Ectodermal cell (in vitro differentiated cells): Measurements from ENCODE around the gene PTPN4.

Experiments used
- H3K27ac ChIP-seq: 2 replicates; pipeline ENCODE4 v1.7.0; 2013; ENCODE audit warnings: mild to moderate bottlenecking, low read depth, low read length; ENCODE audit not compliant: insufficient read depth, poor library complexity, severe bottlenecking
- H3K27me3 ChIP-seq: 2 replicates; pipeline ENCODE4 v1.7.0; 2013; ENCODE audit warnings: mild to moderate bottlenecking, low read length; ENCODE audit not compliant: insufficient read depth, control insufficient read depth, poor library complexity, severe bottlenecking
- H3K36me3 ChIP-seq: one replicate; pipeline ENCODE4 v1.7.0; 2013; ENCODE audit warnings: low read length; ENCODE audit not compliant: control insufficient read depth, insufficient read depth
- H3K4me1 ChIP-seq: one replicate; pipeline ENCODE4 v1.7.0; 2013; ENCODE audit warnings: low read length; ENCODE audit not compliant: control insufficient read depth, insufficient read depth
- H3K4me3 ChIP-seq: 2 replicates; pipeline ENCODE4 v1.7.0; 2013; ENCODE audit warnings: low read depth, low read length, control low read depth; ENCODE audit not compliant: insufficient read depth
- H3K9me3 ChIP-seq: 2 replicates; pipeline ENCODE4 v1.7.0; 2013; ENCODE audit warnings: mild to moderate bottlenecking, low read length, moderate library complexity; ENCODE audit not compliant: control insufficient read depth
- WGBS, 2 experiments: methylation state at CpG; one replicate each; pipeline ENCODE4 v1.1.7; 2013; ENCODE audit warnings: missing lambda C conversion rate in 2 of 2; 5-methylcytosine and 5-hydroxymethylcytosine counted together

PTPN4 gene

GRCh38 chr2:119748135-119748534, 11.6 kb upstream of the PTPN4 start:
- Histone ChIP-seq H3K27me3 (no peaks in the 10 kb centered on the region), H3K4me1 (no peaks in the 10 kb centered on the region)
- WGBS, 2 experiments, result 89 to 98% methylated on average over 4 of the region's 4 CpGs

GRCh38 chr2:119749477-119750012, 10.2 kb upstream of the PTPN4 start:
- no peaks in the 10 kb centered on the region for H3K4me1 ChIP-seq

More at GRCh38 chr2:119748135-119748534, 11.6 kb upstream of the PTPN4 start:
- H3K27ac ChIP-seq, result no peak overlapping the region
- no peaks in the 10 kb centered on the region for H3K9me3 ChIP-seq
- H3K36me3 ChIP-seq, result no peaks in the 10 kb centered on the region
- no peak overlapping the region for H3K4me3 ChIP-seq

DNA sequence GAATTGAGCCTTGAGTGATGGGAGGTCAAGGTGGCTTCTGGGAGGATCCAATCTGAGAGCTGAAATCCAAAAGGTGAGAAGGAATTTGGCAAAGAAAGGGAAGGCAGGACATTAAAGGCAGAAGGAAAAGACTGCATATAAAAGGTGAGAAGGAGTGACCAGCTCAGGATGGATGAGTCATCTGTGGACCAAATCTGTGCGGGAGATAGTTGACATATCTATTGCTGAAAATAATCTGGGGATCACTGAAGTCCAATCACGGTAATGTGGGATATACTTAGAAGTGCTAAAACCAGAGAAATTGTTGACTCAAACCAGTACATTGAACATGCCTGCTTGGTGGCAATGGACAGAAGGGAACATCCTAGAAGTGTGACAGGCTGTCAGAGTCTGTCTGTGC, 8.0 kb upstream of the PTPN4 start:
- no peaks in the 10 kb centered on the region for H3K4me1 ChIP-seq
- H3K9me3 ChIP-seq, result no peaks in the 10 kb centered on the region
- no peak overlapping the region for H3K27ac ChIP-seq
- 94 to 100% methylated on average over 2 of the region's 2 CpGs for WGBS, 2 experiments
- H3K36me3 ChIP-seq, result no peaks in the 10 kb centered on the region
- no peak overlapping the region for H3K4me3 ChIP-seq
- no peaks in the 10 kb centered on the region for H3K27me3 ChIP-seq

More at GRCh38 chr2:119749477-119750012, 10.2 kb upstream of the PTPN4 start:
- H3K27ac ChIP-seq, result no peak overlapping the region
- no peaks in the 10 kb centered on the region for H3K36me3 ChIP-seq
- H3K4me3 ChIP-seq, result no peak overlapping the region
- H3K27me3 ChIP-seq, result no peaks in the 10 kb centered on the region
- H3K9me3 ChIP-seq, result no peaks in the 10 kb centered on the region
- WGBS, 2 experiments, result 100% methylated on average over 1 of the region's 1 CpG; no CpG with 5 or more reads in 1 of the 2 experiments

DNA sequence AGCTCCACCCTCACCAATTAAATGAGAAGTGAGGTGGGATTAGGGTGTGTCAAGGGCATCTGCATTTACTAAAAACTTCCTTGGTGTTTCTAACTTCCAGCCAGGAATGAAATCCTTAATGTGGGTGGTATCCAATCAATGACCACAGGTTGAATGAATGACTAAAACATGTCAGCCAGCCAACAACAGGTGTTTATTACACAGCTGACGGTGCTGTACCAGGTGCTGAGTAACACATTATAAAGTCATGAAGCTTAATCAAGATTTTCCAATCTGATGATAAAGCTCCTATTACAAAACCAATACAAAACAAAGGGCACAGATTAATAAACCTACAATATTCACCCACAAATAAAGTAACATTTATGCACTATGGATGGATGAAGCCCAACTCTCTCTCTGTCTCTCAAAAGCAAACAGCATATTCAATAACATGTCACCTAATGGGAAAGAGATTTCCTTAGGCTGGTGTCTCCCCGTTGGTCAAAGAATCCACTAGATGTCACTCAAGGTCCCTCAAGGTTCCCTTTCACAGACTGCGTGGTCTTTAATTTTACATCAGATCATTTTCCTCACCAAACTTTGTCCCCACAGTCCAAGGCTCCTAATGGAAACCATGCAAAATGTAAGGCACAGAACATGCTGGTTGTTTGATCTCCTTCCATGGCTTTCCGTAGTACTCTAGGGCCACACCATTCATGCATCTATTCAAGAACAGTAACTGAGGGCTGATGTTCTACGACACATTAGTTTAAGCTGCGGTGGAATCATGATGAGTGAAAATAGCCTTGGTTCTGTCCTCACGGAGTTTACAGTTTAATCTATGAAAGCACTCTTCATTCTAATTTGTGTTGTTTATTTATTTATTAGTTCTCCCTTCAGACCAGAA, 6.4 kb upstream of the PTPN4 start:
- H3K36me3 ChIP-seq, result no peaks in the 10 kb centered on the region
- H3K4me3 ChIP-seq, result no peak overlapping the region
- WGBS, 2 experiments, result 56 to 59% methylated on average over 7 of the region's 7 CpGs
- no peaks in the 10 kb centered on the region for H3K9me3 ChIP-seq
- no peaks in the 10 kb centered on the region for H3K4me1 ChIP-seq
- no peaks in the 10 kb centered on the region for H3K27me3 ChIP-seq
- no peak overlapping the region for H3K27ac ChIP-seq

GRCh38 chr2:119753930-119754321, 5.8 kb upstream of the PTPN4 start:
- Histone ChIP-seq H3K27ac (no peak overlapping the region), H3K9me3 (no peaks in the 10 kb centered on the region), H3K4me3 (no peak overlapping the region), H3K27me3 (no peaks in the 10 kb centered on the region), H3K36me3 (no peaks in the 10 kb centered on the region), H3K4me1 (no peaks in the 10 kb centered on the region)
- 89% methylated on average over 1 of the region's 1 CpG; no CpG with 5 or more reads in 1 of the 2 experiments for WGBS, 2 experiments

GRCh38 chr2:119755906-119756305, 3.8 kb upstream of the PTPN4 start:
- 91 to 100% methylated on average over 1 of the region's 1 CpG for WGBS, 2 experiments
- Histone ChIP-seq H3K27me3 (no peaks in the 10 kb centered on the region), H3K9me3 (no peaks in the 10 kb centered on the region), H3K27ac (no peak overlapping the region), H3K4me1 (no peaks in the 10 kb centered on the region), H3K36me3 (no peaks in the 10 kb centered on the region), H3K4me3 (no peak overlapping the region)

GRCh38 chr2:119756837-119757236, 2.9 kb upstream of the PTPN4 start:
- H3K4me1 ChIP-seq, result no peaks in the 10 kb centered on the region
- 92 to 96% methylated on average over 5 of the region's 5 CpGs for WGBS, 2 experiments

DNA sequence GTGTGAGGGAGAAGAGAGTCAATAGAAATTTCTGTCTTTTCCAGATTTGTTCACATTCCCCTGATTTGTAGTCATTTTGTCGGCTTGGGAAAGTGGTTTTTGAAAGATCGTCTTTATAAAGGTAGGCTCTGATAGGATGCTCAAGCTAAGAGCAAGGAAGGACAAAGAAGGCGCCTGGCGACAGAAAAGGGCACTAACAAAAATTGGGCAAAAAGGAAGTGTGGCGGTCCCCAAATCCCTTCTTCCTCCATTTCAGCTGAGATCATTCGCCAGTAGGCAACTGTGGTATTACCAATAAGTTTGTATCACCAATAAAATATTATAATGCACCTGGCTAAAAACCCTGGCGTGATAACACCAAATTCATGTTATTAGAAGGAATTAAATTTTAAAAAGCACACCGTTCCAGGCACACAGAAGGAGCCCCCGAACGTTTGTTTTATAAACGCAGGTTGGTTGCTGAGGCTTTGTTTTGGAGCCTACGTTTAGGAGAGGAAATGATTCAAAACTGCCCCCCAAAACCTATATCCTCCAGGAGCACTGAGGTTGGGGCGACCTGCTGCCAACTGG, 756 bp upstream of the PTPN4 start:
- Histone ChIP-seq H3K36me3 (no peaks in the 10 kb centered on the region), H3K27ac (peak overlapping the region; percentile 38), H3K4me1 (no peaks in the 10 kb centered on the region), H3K9me3 (no peaks in the 10 kb centered on the region), H3K27me3 (no peaks in the 10 kb centered on the region), H3K4me3 (peak overlapping the region; percentile 94)
- 42 to 47% methylated on average over 10 to 13 of the region's 13 CpGs for WGBS, 2 experiments

More at GRCh38 chr2:119756837-119757236, 2.9 kb upstream of the PTPN4 start:
- H3K36me3 ChIP-seq, result no peaks in the 10 kb centered on the region
- H3K27me3 ChIP-seq, result no peaks in the 10 kb centered on the region
- no peak overlapping the region for H3K4me3 ChIP-seq
- no peak overlapping the region for H3K27ac ChIP-seq
- no peaks in the 10 kb centered on the region for H3K9me3 ChIP-seq

DNA sequence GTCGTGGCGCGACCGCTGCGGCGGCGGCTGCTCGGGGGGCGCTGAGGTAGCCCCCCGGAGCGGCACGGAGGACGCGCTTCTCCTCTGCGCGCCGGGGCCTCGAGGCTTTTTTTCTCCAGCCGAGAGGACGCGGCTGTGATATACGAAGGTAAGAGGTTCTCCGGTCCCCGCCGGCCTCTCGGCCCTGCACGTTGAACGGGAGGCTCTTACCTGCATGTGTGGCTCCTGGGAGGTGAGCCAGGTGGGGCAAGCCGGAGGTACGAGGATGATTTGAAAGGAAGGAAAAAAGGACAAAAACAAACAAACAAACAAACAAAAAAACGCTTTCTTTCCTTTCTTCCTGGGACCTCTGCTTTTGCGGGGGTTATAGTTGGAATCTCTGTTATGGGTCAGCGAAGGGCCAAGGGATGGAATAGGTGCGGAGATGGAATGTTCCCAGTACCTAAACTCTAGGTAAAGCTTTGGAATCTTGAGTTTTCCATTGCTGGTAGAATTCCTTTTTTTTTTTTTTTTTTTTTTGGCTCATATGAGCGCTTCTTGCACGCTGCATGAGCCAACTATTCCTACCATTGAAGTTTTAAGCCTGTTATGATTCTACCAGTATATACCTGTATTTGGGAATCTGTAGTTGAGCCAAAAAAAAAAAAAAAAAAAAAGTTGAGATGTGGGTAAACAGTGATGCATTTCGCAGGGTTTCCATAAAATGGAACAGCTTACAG, 674 bp downstream of the PTPN4 start:
- H3K4me1 ChIP-seq, result no peaks in the 10 kb centered on the region
- no peaks in the 10 kb centered on the region for H3K36me3 ChIP-seq
- H3K4me3 ChIP-seq, result peak overlapping the region; percentile 94
- 0 to 1% methylated on average over 26 to 37 of the region's 37 CpGs for WGBS, 2 experiments
- peak overlapping the region; percentile 97 for H3K27ac ChIP-seq
- no peaks in the 10 kb centered on the region for H3K9me3 ChIP-seq
- H3K27me3 ChIP-seq, result no peaks in the 10 kb centered on the region

- no peaks in the 10 kb centered on the region for H3K9me3 ChIP-seq
- no peaks in the 10 kb centered on the region for H3K4me1 ChIP-seq
- H3K27me3 ChIP-seq, result no peaks in the 10 kb centered on the region
- WGBS, 2 experiments, result 8% methylated on average over 4 of the region's 4 CpGs
- no peaks in the 10 kb centered on the region for H3K36me3 ChIP-seq
- peak overlapping the region; percentile 94 for H3K4me3 ChIP-seq
- H3K27ac ChIP-seq, result no peak overlapping the region
Measured at GRCh38 chr2:119760956-119761275, 1.2 kb downstream of the PTPN4 start.
